CD4-positive, alpha-beta T cell (primary cell): Measurements from ENCODE around the gene ACKR2. TPM values are rescaled to one million over a fixed set of nuclear protein-coding genes. Genes with fewer than 3 reads are reported as not detected.

ENCODE experiments used
- ATAC-seq: fragments of 200-7000 bp; cut with Tn5 transposase; one replicate; pipeline ENCODE4 v1.10.0; 2022; ENCODE audit warnings: mild to moderate bottlenecking; ENCODE audit not compliant: poor library complexity
- CTCF ChIA-PET: fragments of 350-600 bp; sonication (Branson Sonifier 250); formaldehyde crosslinking; loops from one replicate; lab custom pipeline; 2021; ENCODE audit warnings: antibody characterized with exemption, inconsistent platforms; lab: Charles Lee
- POLR2A ChIA-PET: fragments of 350-600 bp; sonication (Branson Sonifier 250); formaldehyde crosslinking; loops from one replicate; lab custom pipeline; 2021; ENCODE audit warnings: antibody characterized with exemption, inconsistent platforms; lab: Charles Lee
- DNase-seq, 14 experiments: peaks; one replicate each; pipeline ENCODE4 v3.0.0-alpha.2; 2013 to 2020; ENCODE audit warnings: mixed read lengths in 2 of 14
- H3K27ac ChIP-seq, 2 donors: one replicate each; pipeline versions ENCODE4 v1.5.1 to v1.7.0; 2013; ENCODE audit warnings: low read length in 2 of 2, low read depth in 1 of 2, mild to moderate bottlenecking in 1 of 2
- H3K27me3 ChIP-seq, 2 experiments: 1 replicate in 1 of 2; 2 replicates in 1 of 2; pipeline versions ENCODE4 v1.6.1 to v1.7.0; 2013; ENCODE audit warnings: low read length in 2 of 2, control low read depth in 1 of 2, mild to moderate bottlenecking in 1 of 2, moderate library complexity in 1 of 2; ENCODE audit not compliant: insufficient read depth in 2 of 2, control insufficient read depth in 1 of 2
- H3K36me3 ChIP-seq: one replicate; pipeline ENCODE4 v1.6.1; 2013; ENCODE audit warnings: low read length, control low read depth; ENCODE audit not compliant: insufficient read depth
- H3K4me1 ChIP-seq: one replicate; pipeline ENCODE4 v1.6.1; 2013; ENCODE audit warnings: low read length, control low read depth; ENCODE audit not compliant: insufficient read depth
- H3K4me3 ChIP-seq: one replicate; pipeline ENCODE4 v1.5.1; 2013; ENCODE audit warnings: mild to moderate bottlenecking, low read length, moderate library complexity
- H3K9me3 ChIP-seq, 2 experiments: 1 replicate in 1 of 2; 2 replicates in 1 of 2; pipeline versions ENCODE4 v1.6.1 to v1.7.0; 2013; ENCODE audit warnings: low read length in 2 of 2, mild to moderate bottlenecking in 2 of 2, control low read depth in 1 of 2, moderate library complexity in 1 of 2; ENCODE audit not compliant: control insufficient read depth in 1 of 2, insufficient read depth in 1 of 2
- H3K27ac Mint-ChIP-seq: one replicate; pipeline ENCODE4 v1.8.0; 2020; ENCODE audit warnings: mixed read lengths
- H3K27me3 Mint-ChIP-seq: one replicate; pipeline ENCODE4 v1.8.0; 2021; ENCODE audit warnings: mixed read lengths
- H3K36me3 Mint-ChIP-seq: one replicate; pipeline ENCODE4 v1.8.0; 2021; ENCODE audit warnings: low read depth, mixed read lengths
- H3K4me1 Mint-ChIP-seq: one replicate; pipeline ENCODE4 v1.8.0; 2021; ENCODE audit warnings: low read depth, mixed read lengths
- H3K4me3 Mint-ChIP-seq: one replicate; pipeline ENCODE4 v1.8.0; 2020; ENCODE audit warnings: mild to moderate bottlenecking, mixed read lengths
- H3K9me3 Mint-ChIP-seq: one replicate; pipeline ENCODE4 v1.8.0; 2020; ENCODE audit warnings: mixed read lengths
- CTCF ChIP-seq: fragments of 200-600 bp; IDR thresholded peaks from one replicate; pipeline ENCODE4 v1.8.0; 2022; ENCODE audit warnings: antibody characterized with exemption, mild to moderate bottlenecking
- intact Hi-C, 2 experiments: fragments of 100-400 bp; cut with DNase I in 1 of 2; cut with micrococcal nuclease in 1 of 2; formaldehyde crosslinking; loops; one replicate each; pipeline versions ENCODE4 v1.15.1 to v1.9.0; 2023 to 2025; cut with DNase I, micrococcal nuclease
- total RNA-seq, 174 experiments: library from RNA in 2 of 174; stranded (reverse) in 2 of 174; gene quantifications; one replicate each; pipeline ENCODE4 v1.2.3 and lab custom pipeline; 2021 to 2026

Gene ACKR2
- total RNA-seq, 2 experiments from 2014 or later: 0.42 TPM; not detected in 1

DNA sequence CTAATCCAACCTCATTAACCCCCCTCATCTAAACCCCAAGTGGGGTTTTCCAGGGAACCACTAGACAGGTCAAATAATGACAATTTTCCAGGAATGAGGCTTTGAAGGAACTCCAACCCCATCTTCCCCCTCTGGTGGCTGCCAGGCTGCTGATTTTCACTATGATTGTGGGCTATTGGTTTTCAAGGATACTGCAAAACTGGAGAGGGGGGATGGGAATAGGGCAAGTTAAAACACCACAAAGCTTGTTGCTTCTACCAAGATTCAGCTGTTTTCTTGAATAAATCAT lies 86.3 kb downstream of the ACKR2 start:
- no peak for ATAC-seq
- H3K4me3 Mint-ChIP-seq: no peak overlapping the region
- Histone ChIP-seq H3K27me3 (peaks cover 0 to 9% of the 10 kb centered on the region in 2 experiments), H3K4me3 (no peak overlapping the region), H3K4me1 (no peaks in the 10 kb centered on the region), H3K36me3 (no peaks in the 10 kb centered on the region), H3K27ac (no peak overlapping the region), H3K9me3 (no peaks in the 10 kb centered on the region)
- peaks cover 4% of the 10 kb centered on the region for H3K27me3 Mint-ChIP-seq
- POLR2A ChIA-PET: no interaction called here
- H3K9me3 Mint-ChIP-seq: no peaks in the 10 kb centered on the region
- no peak overlapping the region for H3K27ac Mint-ChIP-seq
- DNase-seq: no peak
- no peaks in the 10 kb centered on the region for H3K4me1 Mint-ChIP-seq
- no peaks in the 10 kb centered on the region for H3K36me3 Mint-ChIP-seq
- intact Hi-C loops: no loop called here
- CTCF ChIA-PET: no interaction called here
- TF ChIP-seq CTCF: no peak

DNA sequence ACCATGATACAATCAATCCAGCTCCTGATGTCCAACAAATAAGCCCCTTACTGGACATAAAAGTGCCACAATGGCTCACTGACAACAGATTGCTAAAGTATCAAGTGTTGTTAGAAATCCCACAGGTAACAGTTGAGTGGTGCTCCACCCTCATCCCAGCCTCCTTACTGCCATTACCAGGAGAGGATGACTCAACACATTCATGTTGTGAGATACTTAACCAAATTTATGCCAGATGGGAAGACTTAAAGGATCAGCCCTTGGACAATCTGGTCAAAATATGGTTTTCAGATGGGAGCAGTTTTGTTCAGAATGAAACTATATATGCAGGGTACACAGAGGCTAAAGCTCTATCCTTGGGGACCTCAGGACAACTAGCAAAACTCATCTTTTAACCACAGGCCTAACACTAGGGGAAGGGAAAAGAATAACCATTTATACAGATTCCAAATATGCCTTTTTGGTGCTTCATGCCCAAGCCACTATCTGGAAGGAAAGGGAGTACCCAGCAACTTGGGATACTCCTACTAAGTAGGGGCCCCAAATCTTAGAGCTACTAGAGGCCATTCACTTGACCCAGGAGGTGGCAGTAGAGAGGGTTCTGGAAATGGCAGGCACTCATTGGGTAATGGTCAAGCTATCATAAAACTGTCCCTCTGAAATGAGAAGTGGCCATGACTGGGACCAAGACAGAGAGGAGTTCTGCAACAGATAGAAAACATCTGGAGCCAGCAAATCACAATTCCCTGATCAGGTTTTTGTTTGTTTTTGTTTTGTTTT lies 89.8 kb downstream of the ACKR2 start:
- H3K27ac ChIP-seq: no peak overlapping the region
- H3K4me3 ChIP-seq: no peak overlapping the region
- no peaks in the 10 kb centered on the region for H3K36me3 ChIP-seq
- TF ChIP-seq CTCF: no peak
- DNase-seq: no peak
- peaks cover 0 to 6% of the 10 kb centered on the region in 2 experiments for H3K27me3 ChIP-seq
- Mint-ChIP-seq H3K9me3 (peaks cover 6% of the 10 kb centered on the region), H3K27ac (no peak overlapping the region), H3K4me1 (no peaks in the 10 kb centered on the region), H3K27me3 (peaks cover 13% of the 10 kb centered on the region), H3K36me3 (no peaks in the 10 kb centered on the region), H3K4me3 (no peak overlapping the region)
- ChIA-PET CTCF (no interaction called here), POLR2A (no interaction called here)
- H3K9me3 ChIP-seq: peaks cover 0 to 4% of the 10 kb centered on the region in 2 experiments
- no peak for ATAC-seq
- H3K4me1 ChIP-seq: no peaks in the 10 kb centered on the region
- intact Hi-C loops: no loop called here

- Mint-ChIP-seq H3K27ac (no peak overlapping the region), H3K4me3 (no peak overlapping the region)
- CTCF ChIA-PET: no interaction called here
Observed at GRCh38 chr3:42900226-42901072, 91.2 kb downstream of the ACKR2 start.

More at GRCh38 chr3:42900226-42901072, 91.2 kb downstream of the ACKR2 start:
- H3K27me3 Mint-ChIP-seq: peaks cover 22% of the 10 kb centered on the region
- H3K27ac ChIP-seq: no peak overlapping the region
- H3K27me3 ChIP-seq: peaks cover 6 to 8% of the 10 kb centered on the region in 2 experiments
- no peaks in the 10 kb centered on the region for H3K36me3 Mint-ChIP-seq
- TF ChIP-seq CTCF: no peak
- no peak for DNase-seq
- intact Hi-C loops: no loop called here
- no peak for ATAC-seq
- peaks cover 0 to 5% of the 10 kb centered on the region in 2 experiments for H3K9me3 ChIP-seq
- peaks cover 8% of the 10 kb centered on the region for H3K9me3 Mint-ChIP-seq
- H3K4me1 Mint-ChIP-seq: peaks cover 3% of the 10 kb centered on the region
- no peaks in the 10 kb centered on the region for H3K4me1 ChIP-seq
- H3K36me3 ChIP-seq: no peaks in the 10 kb centered on the region
- POLR2A ChIA-PET: no interaction called here
- no peak overlapping the region for H3K4me3 ChIP-seq
